RWPE2 (cell line): Measurements from ENCODE around the gene GSTP1.
"Not testable (repeated sequence)": the region's sequence is repeated elsewhere in the genome, so short reads cannot be mapped to it uniquely, and the experiment has no call there.

Source experiments
- ATAC-seq: fragments of 200-7000 bp; cut with Tn5 transposase; 3 replicates; pipeline ENCODE4 v1.9.1; 2021; ENCODE audit warnings: low read depth
- DNase-seq: peaks from one replicate; pipeline ENCODE4 v3.0.0-alpha.2; 2020; ENCODE audit warnings: low spot score
- H3K27ac ChIP-seq: fragments of 450-650 bp; 2 replicates; pipeline ENCODE4 v1.5.1; 2017; ENCODE audit warnings: mild to moderate bottlenecking; ENCODE audit not compliant: poor library complexity, severe bottlenecking
- H3K27me3 ChIP-seq: fragments of 250-450 bp; sonication (Bioruptor Pico); 2 replicates; pipeline ENCODE4 v1.5.1; 2021; ENCODE audit warnings: mild to moderate bottlenecking, moderate library complexity; ENCODE audit not compliant: insufficient read depth, poor library complexity, severe bottlenecking
- H3K36me3 ChIP-seq: fragments of 250-450 bp; sonication (Bioruptor Pico); 2 replicates; pipeline ENCODE4 v1.5.1; 2020; ENCODE audit warnings: low read depth, mild to moderate bottlenecking, moderate library complexity
- H3K4me1 ChIP-seq: fragments of 250-450 bp; sonication (Bioruptor Pico); 2 replicates; pipeline ENCODE4 v1.5.1; 2021; ENCODE audit warnings: mild to moderate bottlenecking, moderate library complexity; ENCODE audit not compliant: insufficient read depth, poor library complexity, severe bottlenecking
- H3K4me3 ChIP-seq: fragments of 250-450 bp; sonication (Bioruptor Pico); 2 replicates; pipeline ENCODE4 v1.5.1; 2021; ENCODE audit warnings: mild to moderate bottlenecking, moderate library complexity; ENCODE audit not compliant: severe bottlenecking
- H3K9me3 ChIP-seq: fragments of 250-450 bp; sonication (Bioruptor Pico); 2 replicates; pipeline ENCODE4 v1.5.1; 2021; ENCODE audit warnings: mild to moderate bottlenecking, moderate library complexity; ENCODE audit not compliant: severe bottlenecking
- TF ChIP-seq, protein P1 (sequence below): fragments of 450-650 bp; IDR thresholded peaks from one replicate; pipeline ENCODE4 v1.5.1; 2017; ENCODE audit warnings: mild to moderate bottlenecking, moderate library complexity; ENCODE audit not compliant: poor library complexity, severe bottlenecking

The GSTP1 gene

DNA sequence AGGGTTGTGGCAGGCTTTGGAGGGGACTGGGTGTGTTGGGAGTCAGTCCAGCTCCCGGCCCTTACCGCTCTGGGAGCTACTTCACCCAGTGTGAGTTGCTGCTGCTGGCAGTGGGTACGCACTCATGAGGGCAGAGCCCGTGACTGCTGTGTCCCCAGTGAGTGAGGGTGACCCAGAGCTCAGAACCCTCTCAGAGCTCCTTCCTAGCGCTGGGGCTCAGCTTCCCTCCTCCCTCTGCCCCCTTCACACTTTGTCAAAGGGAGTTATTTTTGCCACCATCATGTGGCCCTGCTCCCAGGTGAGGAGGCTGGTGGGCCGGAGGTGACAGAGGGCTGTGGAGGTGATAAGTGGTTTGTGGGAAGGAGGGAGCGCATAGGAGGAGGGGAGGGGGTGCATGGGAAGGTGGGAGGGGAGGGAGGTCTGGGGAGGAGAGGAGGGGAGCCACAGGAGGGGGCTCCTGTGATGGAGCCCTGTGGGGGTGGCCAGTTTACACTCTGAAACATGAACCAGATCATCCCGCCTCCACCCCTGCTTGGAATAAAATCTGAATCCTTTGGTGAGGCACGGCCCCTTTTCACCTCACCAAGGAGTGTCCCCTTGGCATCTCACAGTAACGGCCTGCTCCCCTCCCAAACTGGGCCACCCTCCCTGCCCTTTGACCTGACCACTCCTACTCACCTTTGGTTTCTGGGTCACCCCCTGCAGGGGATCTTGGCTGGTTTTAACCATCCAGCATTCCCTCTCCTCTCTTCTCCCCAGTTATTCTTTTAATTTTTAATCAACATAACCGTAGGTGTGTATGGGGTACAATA is 33.0 kb downstream of the GSTP1 start:
- Histone ChIP-seq H3K4me3 (no peak overlapping the region), H3K27me3 (no peaks in the 10 kb centered on the region), H3K4me1 (no peaks in the 10 kb centered on the region), H3K27ac (no peak overlapping the region), H3K36me3 (peaks cover 4% of the 10 kb centered on the region; the same call in 1 of the 2 replicates), H3K9me3 (no peaks in the 10 kb centered on the region)
- TF ChIP-seq, protein P1, sequence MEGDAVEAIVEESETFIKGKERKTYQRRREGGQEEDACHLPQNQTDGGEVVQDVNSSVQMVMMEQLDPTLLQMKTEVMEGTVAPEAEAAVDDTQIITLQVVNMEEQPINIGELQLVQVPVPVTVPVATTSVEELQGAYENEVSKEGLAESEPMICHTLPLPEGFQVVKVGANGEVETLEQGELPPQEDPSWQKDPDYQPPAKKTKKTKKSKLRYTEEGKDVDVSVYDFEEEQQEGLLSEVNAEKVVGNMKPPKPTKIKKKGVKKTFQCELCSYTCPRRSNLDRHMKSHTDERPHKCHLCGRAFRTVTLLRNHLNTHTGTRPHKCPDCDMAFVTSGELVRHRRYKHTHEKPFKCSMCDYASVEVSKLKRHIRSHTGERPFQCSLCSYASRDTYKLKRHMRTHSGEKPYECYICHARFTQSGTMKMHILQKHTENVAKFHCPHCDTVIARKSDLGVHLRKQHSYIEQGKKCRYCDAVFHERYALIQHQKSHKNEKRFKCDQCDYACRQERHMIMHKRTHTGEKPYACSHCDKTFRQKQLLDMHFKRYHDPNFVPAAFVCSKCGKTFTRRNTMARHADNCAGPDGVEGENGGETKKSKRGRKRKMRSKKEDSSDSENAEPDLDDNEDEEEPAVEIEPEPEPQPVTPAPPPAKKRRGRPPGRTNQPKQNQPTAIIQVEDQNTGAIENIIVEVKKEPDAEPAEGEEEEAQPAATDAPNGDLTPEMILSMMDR, result no peak
- ATAC-seq (no peak), DNase-seq (no peak)

- no peak for DNase-seq
- TF ChIP-seq, protein P1, result no peak
- ATAC-seq, result no peak
- Histone ChIP-seq H3K27ac (no peak overlapping the region), H3K4me1 (no peaks in the 10 kb centered on the region), H3K27me3 (no peaks in the 10 kb centered on the region), H3K4me3 (no peak overlapping the region), H3K36me3 (no peaks in the 10 kb centered on the region), H3K9me3 (no peaks in the 10 kb centered on the region)
Measured at GRCh38 chr11:67617243-67617953, 33.8 kb downstream of the GSTP1 start.

- not testable (repeated sequence) for H3K27ac ChIP-seq, H3K27me3 ChIP-seq, H3K9me3 ChIP-seq, H3K4me3 ChIP-seq, H3K4me1 ChIP-seq, DNase-seq, H3K36me3 ChIP-seq, ATAC-seq
Measured at GRCh38 chr11:67618901-67619659, 35.5 kb downstream of the GSTP1 start.

DNA sequence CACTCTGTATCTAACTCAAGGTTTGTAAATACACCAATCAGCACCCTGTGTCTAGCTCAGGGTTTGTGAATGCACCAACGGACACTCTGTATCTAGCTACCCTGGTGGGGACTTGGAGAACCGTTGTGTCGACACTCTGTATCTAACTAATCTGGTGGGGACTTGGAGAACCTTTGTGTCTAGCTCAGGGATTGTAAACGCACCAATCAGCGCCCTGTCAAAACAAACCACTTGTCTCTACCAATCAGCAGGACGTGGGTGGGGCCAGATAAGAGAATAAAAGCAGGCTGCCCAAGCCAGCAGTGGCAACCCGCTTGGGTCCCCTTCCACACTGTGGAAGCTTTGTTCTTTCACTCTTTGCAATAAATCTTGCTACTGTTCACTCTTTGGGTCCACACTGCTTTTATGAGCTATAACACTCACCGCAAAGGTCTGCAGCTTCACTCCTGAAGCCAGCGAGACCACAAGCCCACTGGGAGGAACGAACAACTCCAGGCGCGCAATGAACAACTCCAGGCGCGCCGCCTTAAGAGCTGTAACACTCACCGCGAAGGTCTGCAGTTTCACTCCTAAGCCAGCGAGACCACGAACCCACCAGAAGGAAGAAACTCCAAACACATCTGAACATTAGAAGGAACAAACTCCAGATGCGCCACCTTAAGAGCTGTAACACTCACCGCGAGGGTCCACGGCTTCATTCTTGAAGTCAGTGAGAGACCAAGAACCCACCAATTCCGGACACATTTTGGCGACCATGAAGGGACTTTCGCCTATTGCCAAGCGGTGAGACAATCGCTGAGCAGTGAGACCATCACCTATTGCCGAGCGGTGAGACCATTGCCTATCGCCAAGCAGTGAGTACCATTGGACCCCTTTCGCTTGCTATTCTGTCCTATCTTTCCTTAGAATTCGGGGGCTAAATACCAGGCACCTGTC is 36.3 kb downstream of the GSTP1 start:
- not testable (repeated sequence) for H3K27ac ChIP-seq, H3K9me3 ChIP-seq, DNase-seq, H3K27me3 ChIP-seq, H3K4me1 ChIP-seq, H3K36me3 ChIP-seq, H3K4me3 ChIP-seq, ATAC-seq

DNA sequence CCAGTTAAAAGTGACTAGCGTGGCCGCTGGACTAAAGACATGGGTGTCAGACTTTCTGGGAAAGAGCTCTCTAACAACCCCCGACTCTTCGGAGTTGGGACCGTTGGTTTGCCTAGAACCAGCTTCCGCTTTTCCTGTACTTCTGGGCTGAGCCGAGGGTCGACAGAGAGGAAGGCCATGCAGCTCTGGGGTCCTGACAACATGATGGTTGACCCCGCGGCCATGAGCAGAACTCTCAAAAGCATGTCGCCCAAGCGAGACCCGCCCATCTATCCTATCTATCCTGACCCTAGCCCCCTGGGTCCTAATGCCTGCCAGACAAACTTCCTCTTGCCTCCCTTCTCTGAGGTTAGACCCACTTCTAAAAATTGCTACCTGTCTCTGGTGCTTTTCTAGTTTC is 37.0 kb downstream of the GSTP1 start:
- DNase-seq, H3K4me1 ChIP-seq, ATAC-seq, H3K36me3 ChIP-seq, H3K4me3 ChIP-seq, H3K27ac ChIP-seq, H3K9me3 ChIP-seq, H3K27me3 ChIP-seq: not testable (repeated sequence)

DNA sequence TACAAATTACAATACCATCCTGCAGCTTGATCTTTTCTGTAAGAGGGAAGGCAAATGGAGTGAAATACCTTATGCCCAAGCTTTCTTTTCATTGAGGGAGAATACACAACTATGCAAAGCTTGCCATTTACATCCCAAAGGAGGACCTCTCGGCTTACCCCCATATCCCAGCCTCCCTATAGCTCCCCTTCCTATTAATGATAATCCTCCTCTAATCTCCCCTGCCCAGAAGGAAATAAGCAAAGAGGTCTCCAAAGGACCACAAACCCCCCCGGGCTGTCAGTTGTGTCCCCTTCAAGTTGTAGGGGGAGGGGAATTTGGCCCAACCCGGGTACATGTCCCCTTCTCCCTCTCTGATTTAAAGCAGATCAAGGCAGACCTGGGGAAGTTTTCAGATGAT is 38.3 kb downstream of the GSTP1 start:
- H3K27ac ChIP-seq, ATAC-seq, H3K4me1 ChIP-seq, H3K4me3 ChIP-seq, DNase-seq, H3K36me3 ChIP-seq, H3K9me3 ChIP-seq, H3K27me3 ChIP-seq: not testable (repeated sequence)

- H3K4me3 ChIP-seq, ATAC-seq, H3K9me3 ChIP-seq, H3K27ac ChIP-seq, H3K36me3 ChIP-seq, H3K4me1 ChIP-seq, H3K27me3 ChIP-seq, DNase-seq: not testable (repeated sequence)
Measured at GRCh38 chr11:67622905-67623304, 39.3 kb downstream of the GSTP1 start.

DNA sequence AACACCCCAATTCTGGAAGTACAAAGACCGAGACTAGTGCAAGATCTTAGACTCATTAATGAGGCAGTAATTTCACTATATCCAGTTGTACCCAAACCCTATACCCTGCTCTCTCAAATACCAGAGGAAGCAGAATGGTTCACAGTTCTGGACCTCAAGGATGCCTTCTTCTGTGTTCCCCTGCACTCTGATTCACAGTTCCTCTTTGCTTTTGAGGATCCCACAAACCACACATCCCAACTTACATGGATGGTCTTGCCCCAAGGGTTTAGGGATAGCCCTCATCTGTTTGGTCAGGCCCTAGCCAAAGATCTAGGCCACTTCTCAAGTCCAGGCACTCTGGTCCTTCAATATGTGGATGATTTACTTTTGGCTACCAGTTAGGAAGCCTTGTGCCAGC is 40.2 kb downstream of the GSTP1 start:
- H3K9me3 ChIP-seq, H3K36me3 ChIP-seq, DNase-seq, H3K4me1 ChIP-seq, H3K4me3 ChIP-seq, ATAC-seq, H3K27ac ChIP-seq, H3K27me3 ChIP-seq: not testable (repeated sequence)
